Measurements from ENCODE around the gene TERC. TPM values are rescaled to one million over a fixed set of nuclear protein-coding genes. Genes with fewer than 3 reads are reported as not detected.

The TERC gene
- polyA plus RNA-seq (2011; rRNA removed): 2.2 TPM in 1 of 2 replicates, not detected in the other
- polyA plus RNA-seq (2012; cell fraction: cytosol; rRNA removed): 0.71 TPM in 2 replicates
- polyA plus RNA-seq (2012; cell fraction: nucleus; rRNA removed): 3.6 and 7.1 TPM in 2 replicates
- 0.25 TPM in 1 of 3 replicates, not detected in the others for polyA plus RNA-seq (2017; fragmentation: RNase III; extraction: RNeasy Plus Mini Kit Qiagen cat#74134 plus additional on column Dnase treatment)
- polyA minus RNA-seq (2011; rRNA and poly(A)+ RNA removed): 63.4 and 271 TPM in 2 replicates

DNA sequence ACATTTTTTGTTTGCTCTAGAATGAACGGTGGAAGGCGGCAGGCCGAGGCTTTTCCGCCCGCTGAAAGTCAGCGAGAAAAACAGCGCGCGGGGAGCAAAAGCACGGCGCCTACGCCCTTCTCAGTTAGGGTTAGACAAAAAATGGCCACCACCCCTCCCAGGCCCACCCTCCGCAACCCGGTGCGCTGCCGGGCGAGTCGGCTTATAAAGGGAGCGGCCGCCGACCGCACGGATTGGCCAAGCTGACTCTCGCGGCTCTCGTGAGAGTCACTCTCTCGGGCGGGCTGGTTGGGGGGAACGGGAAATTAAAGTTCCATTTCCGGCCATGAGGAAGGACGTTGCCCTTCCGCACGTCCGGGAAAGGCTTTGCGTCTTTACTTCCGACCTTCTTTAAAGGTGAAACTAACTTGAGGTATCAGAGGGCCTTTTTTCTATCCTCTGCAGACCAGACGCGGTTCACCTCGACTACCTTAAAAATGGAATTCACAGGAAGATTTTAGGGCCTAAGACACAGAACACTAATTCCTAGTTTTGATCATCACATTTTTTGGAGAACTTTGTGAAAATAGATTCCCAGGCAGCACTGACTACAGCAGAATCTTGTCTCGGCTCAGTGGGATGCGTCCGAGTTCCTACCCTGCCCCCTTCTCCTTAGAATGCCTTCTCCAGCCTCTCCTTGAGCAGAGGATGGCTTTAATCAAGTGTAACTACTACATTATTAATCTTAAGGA, at the start of gene TERC:
TSS of gene TERC (minus strand) at position 179 of the 731 bp plus-strand sequence.
- CTCF ChIA-PET: interaction anchor here (2.6 kb wide), 1 partner anchor 8 kb away, joined by 10 read pairs; the partner anchor contains the start of gene MYNN
- no peaks in the 10 kb centered on the region for H3K4me1 ChIP-seq
- H3K27ac ChIP-seq: peak within 1 kb of the TSS; percentile 95 to 99
- DNase-seq (ENCODE audit: low read depth in 1 of 2, low spot score in 1 of 2) (peak; percentile 83 to 95), ATAC-seq (peak; percentile 83 to 93), FAIRE-seq (no peak)
- peak within 1 kb of the TSS; percentile 85 for H3K4me2 ChIP-seq
- 10% methylated on average over 26 of the region's 42 CpGs for WGBS (ENCODE audit: missing lambda C conversion rate)
- POLR2A ChIA-PET: interaction anchor here (0.6 to 1.5 kb wide), 9 partner anchors 8 to 1730 kb away, joined by 3 to 18 read pairs (median 5); partner anchors contain the start of genes MYNN and SEC62
- peaks cover 18% of the 10 kb centered on the region for H3K9me3 ChIP-seq
- H3K4me3 ChIP-seq: peak within 1 kb of the TSS; percentile 92
- TF ChIP-seq CHD2 (IDR thresholded peaks at IDR 0.05; ENCODE audit: low read length, partially characterized antibody) (peak; percentile 94), NPAS2 (CRISPR knock-in tag; IDR thresholded peaks at IDR 0.05; ENCODE audit: borderline replicate concordance) (no peak), HEYL (CRISPR knock-in tag; IDR thresholded peaks at IDR 0.05) (no peak), CBX8 (IDR thresholded peaks at IDR 0.05) (no peak), FOXS1 (CRISPR knock-in tag; IDR thresholded peaks at IDR 0.05) (no peak), RFX5 (IDR thresholded peaks at IDR 0.05) (no peak), SMC3 (IDR thresholded peaks at IDR 0.05) (no peak), KDM1A (IDR thresholded peaks at IDR 0.05; ENCODE audit: low read depth) (no peak), POLR2A (IDR thresholded peaks at IDR 0.05; ENCODE audit: low read length) (peak; percentile 76), FOSL2 (IDR thresholded peaks at IDR 0.05) (no peak), FOSL2 (CRISPR knock-in tag; IDR thresholded peaks at IDR 0.05) (no peak; the same call in 1 of the 2 replicates), PHF8 (IDR thresholded peaks at IDR 0.05; ENCODE audit: borderline replicate concordance, low read depth) (peak; percentile 87; the same call in 1 of the 2 replicates), ZNF302 (CRISPR knock-in tag; IDR thresholded peaks at IDR 0.05) (no peak), CBX2 (IDR thresholded peaks at IDR 0.05; ENCODE audit: borderline replicate concordance, low read depth) (no peak), EP300 (IDR thresholded peaks at IDR 0.05) (no peak), GATA3 (IDR thresholded peaks at IDR 0.05; ENCODE audit: borderline replicate concordance) (no peak), FOSB (CRISPR knock-in tag; IDR thresholded peaks at IDR 0.05) (peak; percentile 96), HOXA7 (CRISPR knock-in tag; IDR thresholded peaks at IDR 0.05) (peak; percentile 96), HDAC2 (IDR thresholded peaks at IDR 0.05) (no peak), EHF (CRISPR knock-in tag; IDR thresholded peaks at IDR 0.05) (no peak), BHLHE40 (IDR thresholded peaks at IDR 0.05; ENCODE audit: low read depth, low read length) (no peak), JUN (IDR thresholded peaks at IDR 0.05) (peak; percentile 85 to 98), MAZ (IDR thresholded peaks at IDR 0.05; ENCODE audit: borderline replicate concordance, low read depth, low read length) (no peak), TFCP2L1 (CRISPR knock-in tag; IDR thresholded peaks at IDR 0.05) (peak; percentile 98), HOXB5 (CRISPR knock-in tag; IDR thresholded peaks at IDR 0.05) (0 out of 2 replicates have a peak, but pooled peaks have one; percentile 12), JUNB (IDR thresholded peaks at IDR 0.05) (no peak), TP53 (CRISPR knock-in tag; IDR thresholded peaks at IDR 0.05) (peak; percentile 26; the same call in 1 of the 2 replicates)
- TF ChIP-seq, protein P1, sequence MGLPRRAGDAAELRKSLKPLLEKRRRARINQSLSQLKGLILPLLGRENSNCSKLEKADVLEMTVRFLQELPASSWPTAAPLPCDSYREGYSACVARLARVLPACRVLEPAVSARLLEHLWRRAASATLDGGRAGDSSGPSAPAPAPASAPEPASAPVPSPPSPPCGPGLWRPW (IDR thresholded peaks at IDR 0.05): no peak
- TF ChIP-seq, protein P2, sequence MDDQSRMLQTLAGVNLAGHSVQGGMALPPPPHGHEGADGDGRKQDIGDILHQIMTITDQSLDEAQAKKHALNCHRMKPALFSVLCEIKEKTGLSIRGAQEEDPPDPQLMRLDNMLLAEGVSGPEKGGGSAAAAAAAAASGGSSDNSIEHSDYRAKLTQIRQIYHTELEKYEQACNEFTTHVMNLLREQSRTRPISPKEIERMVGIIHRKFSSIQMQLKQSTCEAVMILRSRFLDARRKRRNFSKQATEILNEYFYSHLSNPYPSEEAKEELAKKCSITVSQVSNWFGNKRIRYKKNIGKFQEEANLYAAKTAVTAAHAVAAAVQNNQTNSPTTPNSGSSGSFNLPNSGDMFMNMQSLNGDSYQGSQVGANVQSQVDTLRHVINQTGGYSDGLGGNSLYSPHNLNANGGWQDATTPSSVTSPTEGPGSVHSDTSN (IDR thresholded peaks at IDR 0.05): peak; percentile 87
- TF ChIP-seq, protein P3, sequence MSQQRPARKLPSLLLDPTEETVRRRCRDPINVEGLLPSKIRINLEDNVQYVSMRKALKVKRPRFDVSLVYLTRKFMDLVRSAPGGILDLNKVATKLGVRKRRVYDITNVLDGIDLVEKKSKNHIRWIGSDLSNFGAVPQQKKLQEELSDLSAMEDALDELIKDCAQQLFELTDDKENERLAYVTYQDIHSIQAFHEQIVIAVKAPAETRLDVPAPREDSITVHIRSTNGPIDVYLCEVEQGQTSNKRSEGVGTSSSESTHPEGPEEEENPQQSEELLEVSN (IDR thresholded peaks at IDR 0.05; ENCODE audit: borderline replicate concordance, low read depth): peak; percentile 80
- TF ChIP-seq, protein P4, sequence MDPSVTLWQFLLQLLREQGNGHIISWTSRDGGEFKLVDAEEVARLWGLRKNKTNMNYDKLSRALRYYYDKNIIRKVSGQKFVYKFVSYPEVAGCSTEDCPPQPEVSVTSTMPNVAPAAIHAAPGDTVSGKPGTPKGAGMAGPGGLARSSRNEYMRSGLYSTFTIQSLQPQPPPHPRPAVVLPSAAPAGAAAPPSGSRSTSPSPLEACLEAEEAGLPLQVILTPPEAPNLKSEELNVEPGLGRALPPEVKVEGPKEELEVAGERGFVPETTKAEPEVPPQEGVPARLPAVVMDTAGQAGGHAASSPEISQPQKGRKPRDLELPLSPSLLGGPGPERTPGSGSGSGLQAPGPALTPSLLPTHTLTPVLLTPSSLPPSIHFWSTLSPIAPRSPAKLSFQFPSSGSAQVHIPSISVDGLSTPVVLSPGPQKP (IDR thresholded peaks at IDR 0.05; ENCODE audit: low read depth, low read length): no peak
- TF ChIP-seq, protein P5, sequence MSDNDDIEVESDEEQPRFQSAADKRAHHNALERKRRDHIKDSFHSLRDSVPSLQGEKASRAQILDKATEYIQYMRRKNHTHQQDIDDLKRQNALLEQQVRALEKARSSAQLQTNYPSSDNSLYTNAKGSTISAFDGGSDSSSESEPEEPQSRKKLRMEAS (IDR thresholded peaks at IDR 0.05): peak; percentile 79
- TF ChIP-seq, protein P6, sequence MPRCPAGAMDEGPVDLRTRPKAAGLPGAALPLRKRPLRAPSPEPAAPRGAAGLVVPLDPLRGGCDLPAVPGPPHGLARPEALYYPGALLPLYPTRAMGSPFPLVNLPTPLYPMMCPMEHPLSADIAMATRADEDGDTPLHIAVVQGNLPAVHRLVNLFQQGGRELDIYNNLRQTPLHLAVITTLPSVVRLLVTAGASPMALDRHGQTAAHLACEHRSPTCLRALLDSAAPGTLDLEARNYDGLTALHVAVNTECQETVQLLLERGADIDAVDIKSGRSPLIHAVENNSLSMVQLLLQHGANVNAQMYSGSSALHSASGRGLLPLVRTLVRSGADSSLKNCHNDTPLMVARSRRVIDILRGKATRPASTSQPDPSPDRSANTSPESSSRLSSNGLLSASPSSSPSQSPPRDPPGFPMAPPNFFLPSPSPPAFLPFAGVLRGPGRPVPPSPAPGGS (IDR thresholded peaks at IDR 0.05): peak; percentile 96; the same call in 2 of the 3 replicates
- TF ChIP-seq, protein P7, sequence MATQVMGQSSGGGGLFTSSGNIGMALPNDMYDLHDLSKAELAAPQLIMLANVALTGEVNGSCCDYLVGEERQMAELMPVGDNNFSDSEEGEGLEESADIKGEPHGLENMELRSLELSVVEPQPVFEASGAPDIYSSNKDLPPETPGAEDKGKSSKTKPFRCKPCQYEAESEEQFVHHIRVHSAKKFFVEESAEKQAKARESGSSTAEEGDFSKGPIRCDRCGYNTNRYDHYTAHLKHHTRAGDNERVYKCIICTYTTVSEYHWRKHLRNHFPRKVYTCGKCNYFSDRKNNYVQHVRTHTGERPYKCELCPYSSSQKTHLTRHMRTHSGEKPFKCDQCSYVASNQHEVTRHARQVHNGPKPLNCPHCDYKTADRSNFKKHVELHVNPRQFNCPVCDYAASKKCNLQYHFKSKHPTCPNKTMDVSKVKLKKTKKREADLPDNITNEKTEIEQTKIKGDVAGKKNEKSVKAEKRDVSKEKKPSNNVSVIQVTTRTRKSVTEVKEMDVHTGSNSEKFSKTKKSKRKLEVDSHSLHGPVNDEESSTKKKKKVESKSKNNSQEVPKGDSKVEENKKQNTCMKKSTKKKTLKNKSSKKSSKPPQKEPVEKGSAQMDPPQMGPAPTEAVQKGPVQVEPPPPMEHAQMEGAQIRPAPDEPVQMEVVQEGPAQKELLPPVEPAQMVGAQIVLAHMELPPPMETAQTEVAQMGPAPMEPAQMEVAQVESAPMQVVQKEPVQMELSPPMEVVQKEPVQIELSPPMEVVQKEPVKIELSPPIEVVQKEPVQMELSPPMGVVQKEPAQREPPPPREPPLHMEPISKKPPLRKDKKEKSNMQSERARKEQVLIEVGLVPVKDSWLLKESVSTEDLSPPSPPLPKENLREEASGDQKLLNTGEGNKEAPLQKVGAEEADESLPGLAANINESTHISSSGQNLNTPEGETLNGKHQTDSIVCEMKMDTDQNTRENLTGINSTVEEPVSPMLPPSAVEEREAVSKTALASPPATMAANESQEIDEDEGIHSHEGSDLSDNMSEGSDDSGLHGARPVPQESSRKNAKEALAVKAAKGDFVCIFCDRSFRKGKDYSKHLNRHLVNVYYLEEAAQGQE (IDR thresholded peaks at IDR 0.05): peak; percentile 94

All from A549 (cell line).